WI38 (cell line): ENCODE data around the gene PDHX.

ENCODE experiments used
- H3K4me3 ChIP-seq: 2 replicates; pipeline ENCODE4 v1.5.1; 2011; ENCODE audit warnings: low read depth, mild to moderate bottlenecking, control low read depth, low read length
- TF ChIP-seq, protein P1 (sequence below): IDR thresholded peaks from 2 replicates; pipeline ENCODE4 v1.5.1; 2012; ENCODE audit warnings: low read depth, mild to moderate bottlenecking, control low read depth, low read length

The PDHX gene

GRCh38 chr11:35033011-35033410, 116.6 kb downstream of the PDHX start:
- TF ChIP-seq, protein P1, sequence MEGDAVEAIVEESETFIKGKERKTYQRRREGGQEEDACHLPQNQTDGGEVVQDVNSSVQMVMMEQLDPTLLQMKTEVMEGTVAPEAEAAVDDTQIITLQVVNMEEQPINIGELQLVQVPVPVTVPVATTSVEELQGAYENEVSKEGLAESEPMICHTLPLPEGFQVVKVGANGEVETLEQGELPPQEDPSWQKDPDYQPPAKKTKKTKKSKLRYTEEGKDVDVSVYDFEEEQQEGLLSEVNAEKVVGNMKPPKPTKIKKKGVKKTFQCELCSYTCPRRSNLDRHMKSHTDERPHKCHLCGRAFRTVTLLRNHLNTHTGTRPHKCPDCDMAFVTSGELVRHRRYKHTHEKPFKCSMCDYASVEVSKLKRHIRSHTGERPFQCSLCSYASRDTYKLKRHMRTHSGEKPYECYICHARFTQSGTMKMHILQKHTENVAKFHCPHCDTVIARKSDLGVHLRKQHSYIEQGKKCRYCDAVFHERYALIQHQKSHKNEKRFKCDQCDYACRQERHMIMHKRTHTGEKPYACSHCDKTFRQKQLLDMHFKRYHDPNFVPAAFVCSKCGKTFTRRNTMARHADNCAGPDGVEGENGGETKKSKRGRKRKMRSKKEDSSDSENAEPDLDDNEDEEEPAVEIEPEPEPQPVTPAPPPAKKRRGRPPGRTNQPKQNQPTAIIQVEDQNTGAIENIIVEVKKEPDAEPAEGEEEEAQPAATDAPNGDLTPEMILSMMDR = no peak
- no peak overlapping the region for H3K4me3 ChIP-seq

GRCh38 chr11:35034401-35034800, 118.0 kb downstream of the PDHX start:
- no peak overlapping the region for H3K4me3 ChIP-seq
- TF ChIP-seq, protein P1 = no peak

DNA sequence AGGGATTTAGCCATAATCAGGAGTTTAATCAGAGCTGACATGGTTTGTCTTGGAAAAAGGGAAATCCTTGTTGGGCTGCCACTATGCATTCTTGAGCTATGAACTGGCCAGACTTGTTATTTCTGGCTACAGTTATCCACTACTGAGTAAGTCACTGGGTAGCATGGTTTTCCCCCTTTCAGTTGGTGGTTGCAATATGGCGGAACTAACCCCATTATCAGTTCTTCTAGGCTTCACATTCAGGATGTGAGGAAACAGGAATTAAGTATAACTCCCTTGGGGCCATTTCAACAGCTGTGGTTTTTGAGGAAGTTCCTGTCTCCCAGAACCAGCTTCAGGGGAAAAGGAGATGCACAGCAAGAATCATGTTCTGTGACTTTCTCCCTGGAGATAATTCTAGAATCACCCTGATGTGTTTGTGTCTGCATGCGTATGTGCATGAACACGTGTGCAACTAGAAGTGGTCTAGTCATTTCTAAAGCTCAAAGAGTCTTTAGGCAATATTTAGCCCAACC, 119.5 kb downstream of the PDHX start:
- no peak overlapping the region for H3K4me3 ChIP-seq
- TF ChIP-seq, protein P1 = no peak

DNA sequence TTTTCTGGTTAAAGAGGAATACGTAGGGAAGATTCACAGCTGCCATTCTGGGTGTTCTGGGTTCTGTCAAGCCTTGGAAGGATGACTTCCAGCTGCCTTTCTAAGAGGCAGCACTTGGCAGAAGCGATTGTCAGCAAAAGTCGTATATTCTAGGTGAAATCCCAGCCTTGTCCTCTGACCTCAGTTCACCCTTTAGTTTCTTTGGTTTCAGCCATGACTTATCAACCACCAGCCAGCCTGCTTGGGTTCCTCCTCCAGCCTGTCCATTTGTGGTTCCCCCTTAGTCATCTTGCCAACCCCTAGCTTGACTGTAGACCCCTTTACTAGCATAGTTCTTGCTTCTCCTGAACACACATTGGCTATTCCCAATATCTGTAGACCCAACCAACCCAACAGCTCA, 120.2 kb downstream of the PDHX start:
- H3K4me3 ChIP-seq = no peak overlapping the region
- TF ChIP-seq, protein P1 = no peak

GRCh38 chr11:35038211-35038928, 122.0 kb downstream of the PDHX start:
- H3K4me3 ChIP-seq = no peak overlapping the region
- TF ChIP-seq, protein P1 = no peak

- no peak overlapping the region for H3K4me3 ChIP-seq
- TF ChIP-seq, protein P1 = no peak
Measured at GRCh38 chr11:35039076-35039475, 122.7 kb downstream of the PDHX start.

DNA sequence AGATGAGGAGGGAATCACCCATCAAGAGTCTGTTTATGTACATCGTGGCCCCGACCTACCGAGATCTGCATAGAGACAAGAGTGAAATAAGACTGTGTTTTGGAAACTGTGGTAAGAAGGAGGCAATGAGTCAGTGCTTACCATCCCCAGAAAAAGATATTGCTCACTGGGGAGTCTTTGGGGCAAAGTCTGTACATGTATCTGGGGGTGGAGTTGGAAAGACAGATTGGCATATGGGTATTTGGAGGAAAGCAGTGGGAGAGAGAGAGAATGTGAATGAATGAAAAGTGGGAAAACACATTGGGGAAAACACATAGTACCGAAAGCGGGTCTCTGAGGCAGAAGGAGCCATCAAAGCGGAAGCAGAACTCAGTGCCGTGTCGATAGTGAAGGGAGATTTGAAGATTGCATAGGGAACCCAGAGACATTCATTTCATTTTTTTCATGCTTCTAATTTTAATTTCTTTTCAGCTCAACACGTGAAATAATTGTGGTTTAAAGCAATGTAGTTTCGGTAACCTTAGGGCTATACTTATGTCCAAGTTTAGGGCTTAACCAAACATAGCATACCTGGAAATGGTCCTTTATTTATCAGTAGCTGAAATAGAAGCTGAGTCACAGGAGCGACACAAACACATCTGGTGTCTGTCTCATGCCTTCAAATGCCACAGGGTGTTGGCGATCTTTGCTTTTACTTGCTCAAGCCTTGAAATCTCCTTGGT, 124.0 kb downstream of the PDHX start:
- H3K4me3 ChIP-seq = no peak overlapping the region
- TF ChIP-seq, protein P1 = no peak
